ACHN (cell line): ENCODE data around the gene PLD4.
"Not testable (repeated sequence)": the region's sequence is repeated elsewhere in the genome, so short reads cannot be mapped to it uniquely, and the experiment has no call there.

Experiments used
- DNase-seq: peaks from one replicate; pipeline ENCODE4 v3.0.0-alpha.2; 2015
- in situ Hi-C: cut with HindIII; loops from 2 replicates; pipeline ENCODE4 v1.10.0; 2017; ENCODE audit warnings: low sequenced_read_pairs, low pct_ligation_motif_present, low pct_unique_long_range_greater_than_20kb

PLD4 gene

GRCh38 chr14:104895786-104896661, 28.7 kb upstream of the PLD4 start:
- in situ Hi-C loops, result no loop called here
- no peak for DNase-seq

- in situ Hi-C loops, result no loop called here
- no peak for DNase-seq
Measured at GRCh38 chr14:104897330-104898194, 27.1 kb upstream of the PLD4 start.

GRCh38 chr14:104898195-104898558, 26.5 kb upstream of the PLD4 start:
- in situ Hi-C loops, result no loop called here
- no peak for DNase-seq

GRCh38 chr14:104898870-104899510, 25.7 kb upstream of the PLD4 start:
- in situ Hi-C loops, result no loop called here
- DNase-seq, result no peak

GRCh38 chr14:104899781-104900180, 24.9 kb upstream of the PLD4 start:
- in situ Hi-C loops, result no loop called here
- no peak for DNase-seq

- in situ Hi-C loops, result no loop called here
- DNase-seq, result no peak
Measured at GRCh38 chr14:104900639-104901512, 23.8 kb upstream of the PLD4 start.

GRCh38 chr14:104903990-104904389, 20.7 kb upstream of the PLD4 start:
- in situ Hi-C loops, result no loop called here
- DNase-seq, result no peak

GRCh38 chr14:104904650-104905578, 19.8 kb upstream of the PLD4 start:
- DNase-seq, in situ Hi-C loops: not testable (repeated sequence)

- in situ Hi-C loops, DNase-seq: not testable (repeated sequence)
Measured at GRCh38 chr14:104905579-104905933, 19.1 kb upstream of the PLD4 start.

- in situ Hi-C loops, result no loop called here
- no peak for DNase-seq
Measured at GRCh38 chr14:104908303-104908702, 16.4 kb upstream of the PLD4 start.

GRCh38 chr14:104912053-104912452, 12.6 kb upstream of the PLD4 start:
- no peak for DNase-seq
- in situ Hi-C loops, result no loop called here

- DNase-seq, result no peak
- in situ Hi-C loops, result no loop called here
Measured at GRCh38 chr14:104913435-104913834, 11.2 kb upstream of the PLD4 start.

GRCh38 chr14:104917116-104917515, 7.6 kb upstream of the PLD4 start:
- no peak for DNase-seq
- in situ Hi-C loops, result no loop called here

GRCh38 chr14:104917993-104918392, 6.7 kb upstream of the PLD4 start:
- in situ Hi-C loops, result no loop called here

GRCh38 chr14:104919152-104919992, 5.3 kb upstream of the PLD4 start:
- DNase-seq, in situ Hi-C loops: not testable (repeated sequence)

More at GRCh38 chr14:104917993-104918392, 6.7 kb upstream of the PLD4 start:
- DNase-seq, result no peak

- no peak for DNase-seq
- in situ Hi-C loops, result no loop called here
Measured at GRCh38 chr14:104919993-104920315, 4.7 kb upstream of the PLD4 start.
